Panc1 (cell line): ENCODE measurements around the gene CD55.

Experiments used
- REST ChIP-seq, 2 experiments: IDR thresholded peaks; 2 replicates each; pipeline ENCODE4 v1.6.1; 2011 to 2012; ENCODE audit warnings: low read depth in 2 of 2, control low read depth in 1 of 2, low read length in 1 of 2, mild to moderate bottlenecking in 1 of 2, moderate library complexity in 1 of 2; ENCODE audit not compliant: insufficient read depth in 1 of 2
- TF ChIP-seq, protein P1 (sequence below): fragments of 450-650 bp; IDR thresholded peaks from 2 replicates; pipeline ENCODE4 v1.5.1; 2017; ENCODE audit warnings: mild to moderate bottlenecking

- TF ChIP-seq, protein P1, sequence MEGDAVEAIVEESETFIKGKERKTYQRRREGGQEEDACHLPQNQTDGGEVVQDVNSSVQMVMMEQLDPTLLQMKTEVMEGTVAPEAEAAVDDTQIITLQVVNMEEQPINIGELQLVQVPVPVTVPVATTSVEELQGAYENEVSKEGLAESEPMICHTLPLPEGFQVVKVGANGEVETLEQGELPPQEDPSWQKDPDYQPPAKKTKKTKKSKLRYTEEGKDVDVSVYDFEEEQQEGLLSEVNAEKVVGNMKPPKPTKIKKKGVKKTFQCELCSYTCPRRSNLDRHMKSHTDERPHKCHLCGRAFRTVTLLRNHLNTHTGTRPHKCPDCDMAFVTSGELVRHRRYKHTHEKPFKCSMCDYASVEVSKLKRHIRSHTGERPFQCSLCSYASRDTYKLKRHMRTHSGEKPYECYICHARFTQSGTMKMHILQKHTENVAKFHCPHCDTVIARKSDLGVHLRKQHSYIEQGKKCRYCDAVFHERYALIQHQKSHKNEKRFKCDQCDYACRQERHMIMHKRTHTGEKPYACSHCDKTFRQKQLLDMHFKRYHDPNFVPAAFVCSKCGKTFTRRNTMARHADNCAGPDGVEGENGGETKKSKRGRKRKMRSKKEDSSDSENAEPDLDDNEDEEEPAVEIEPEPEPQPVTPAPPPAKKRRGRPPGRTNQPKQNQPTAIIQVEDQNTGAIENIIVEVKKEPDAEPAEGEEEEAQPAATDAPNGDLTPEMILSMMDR, result no peak
- no peak for TF ChIP-seq REST (IDR thresholded peaks at IDR 0.05; ENCODE audit: insufficient read depth in 1 of 2, low read depth in 2 of 2, low read length in 1 of 2)
These were observed 45.0 kb upstream of the CD55 start for GRCh38 chr1:207276465-207276864.
